Activated gamma-delta T cell treated with Interleukin-2 at 50 U/mL for 16 hours (primary cell): ENCODE data around the gene ATP6V0B.

ENCODE experiments used
- DNase-seq: peaks from one replicate; pipeline ENCODE4 v3.0.0-alpha.2; 2020

Gene ATP6V0B

GRCh38 chr1:44008259-44008658 is 33.5 kb downstream of the ATP6V0B start:
- DNase-seq: no peak

- DNase-seq: no peak
Measured at GRCh38 chr1:44010935-44011471, 36.2 kb downstream of the ATP6V0B start.

- DNase-seq: no peak
Measured at GRCh38 chr1:44012404-44012803, 37.6 kb downstream of the ATP6V0B start.

GRCh38 chr1:44012941-44013609 is 38.3 kb downstream of the ATP6V0B start:
- DNase-seq: no peak

- DNase-seq: no peak
Measured at GRCh38 chr1:44013949-44014348, 39.2 kb downstream of the ATP6V0B start.

GRCh38 chr1:44014365-44015104 is 39.8 kb downstream of the ATP6V0B start:
- no peak for DNase-seq

GRCh38 chr1:44015206-44015605 is 40.4 kb downstream of the ATP6V0B start:
- no peak for DNase-seq

GRCh38 chr1:44016041-44016889 is 41.5 kb downstream of the ATP6V0B start:
- DNase-seq: no peak

- no peak for DNase-seq
Measured at GRCh38 chr1:44016890-44017400, 42.2 kb downstream of the ATP6V0B start.

GRCh38 chr1:44019466-44019948 is 44.7 kb downstream of the ATP6V0B start:
- no peak for DNase-seq

GRCh38 chr1:44020464-44020863 is 45.7 kb downstream of the ATP6V0B start:
- DNase-seq: no peak

- no peak for DNase-seq
Measured at GRCh38 chr1:44021156-44021555, 46.4 kb downstream of the ATP6V0B start.

GRCh38 chr1:44021581-44022321 is 47.0 kb downstream of the ATP6V0B start:
- no peak for DNase-seq

GRCh38 chr1:44024031-44024902 is 49.5 kb downstream of the ATP6V0B start:
- DNase-seq: no peak

GRCh38 chr1:44024903-44025525 is 50.3 kb downstream of the ATP6V0B start:
- no peak for DNase-seq

- DNase-seq: no peak
Measured at GRCh38 chr1:44025816-44026215, 51.1 kb downstream of the ATP6V0B start.

- no peak for DNase-seq
Measured at GRCh38 chr1:44027320-44027719, 52.6 kb downstream of the ATP6V0B start.
